Lower lobe of right lung (tissue), 2 donors: ENCODE measurements around the gene VEGFA. TPM values are rescaled to one million over a fixed set of nuclear protein-coding genes. Genes with fewer than 3 reads are reported as not detected.
A peak's percentile ranks its signal among the peaks of the same experiment; 100 is the strongest.

Experiments used
- ATAC-seq, 2 donors: fragments of 200-7000 bp; cut with Tn5 transposase; one replicate each; pipeline ENCODE4 v1.9.1; 2020 to 2022; ENCODE audit warnings: mild to moderate bottlenecking in 2 of 2, moderate library complexity in 2 of 2
- DNase-seq: peaks from one replicate; pipeline ENCODE4 v3.0.0-alpha.2; 2020
- H3K27ac ChIP-seq: fragments of 200-600 bp; one replicate; pipeline ENCODE4 v1.8.0; 2022
- H3K27me3 ChIP-seq: fragments of 200-600 bp; one replicate; pipeline ENCODE4 v1.8.0; 2022; ENCODE audit warnings: low read depth
- H3K36me3 ChIP-seq: fragments of 200-600 bp; one replicate; pipeline ENCODE4 v1.8.0; 2022; ENCODE audit warnings: mild to moderate bottlenecking
- H3K4me1 ChIP-seq: fragments of 200-600 bp; one replicate; pipeline ENCODE4 v1.8.0; 2022
- H3K4me3 ChIP-seq: fragments of 200-600 bp; one replicate; pipeline ENCODE4 v1.8.0; 2022; ENCODE audit warnings: mild to moderate bottlenecking
- H3K9me3 ChIP-seq: fragments of 200-600 bp; one replicate; pipeline ENCODE4 v1.8.0; 2022
- intact Hi-C: fragments of 100-400 bp; cut with DNase I; formaldehyde crosslinking; loops from one replicate; pipeline ENCODE4 v1.11.0; 2022
- total RNA-seq: library from RNA; stranded (reverse); fragmentation: NEBNext Ultra II Directional; extraction: Animal tissue kit (Norgen Biotek cat#: 25700); gene quantifications from one replicate; pipeline ENCODE4 v1.2.1, GENCODE V29; 2021
- TF ChIP-seq, protein P1 (sequence below): fragments of 200-600 bp; IDR thresholded peaks from one replicate; pipeline ENCODE4 v1.8.0; 2022; ENCODE audit warnings: antibody characterized with exemption, mild to moderate bottlenecking
- donor health status: DM: no; HTN: yes; CAD: no; lungs with severe emphysema.

Gene VEGFA
- total RNA-seq, 1 donor from 2014 or later = 196 TPM

GRCh38 chr6:43764772-43765171, 5.2 kb upstream of the VEGFA start:
- intact Hi-C loops = no loop called here
- Histone ChIP-seq H3K4me1 (peaks cover 10% of the 10 kb centered on the region), H3K4me3 (no peak overlapping the region), H3K9me3 (no peaks in the 10 kb centered on the region), H3K36me3 (no peaks in the 10 kb centered on the region), H3K27ac (no peak overlapping the region), H3K27me3 (no peaks in the 10 kb centered on the region)
- DNase-seq = peak; percentile 16
- no peak for ATAC-seq
- TF ChIP-seq, protein P1, sequence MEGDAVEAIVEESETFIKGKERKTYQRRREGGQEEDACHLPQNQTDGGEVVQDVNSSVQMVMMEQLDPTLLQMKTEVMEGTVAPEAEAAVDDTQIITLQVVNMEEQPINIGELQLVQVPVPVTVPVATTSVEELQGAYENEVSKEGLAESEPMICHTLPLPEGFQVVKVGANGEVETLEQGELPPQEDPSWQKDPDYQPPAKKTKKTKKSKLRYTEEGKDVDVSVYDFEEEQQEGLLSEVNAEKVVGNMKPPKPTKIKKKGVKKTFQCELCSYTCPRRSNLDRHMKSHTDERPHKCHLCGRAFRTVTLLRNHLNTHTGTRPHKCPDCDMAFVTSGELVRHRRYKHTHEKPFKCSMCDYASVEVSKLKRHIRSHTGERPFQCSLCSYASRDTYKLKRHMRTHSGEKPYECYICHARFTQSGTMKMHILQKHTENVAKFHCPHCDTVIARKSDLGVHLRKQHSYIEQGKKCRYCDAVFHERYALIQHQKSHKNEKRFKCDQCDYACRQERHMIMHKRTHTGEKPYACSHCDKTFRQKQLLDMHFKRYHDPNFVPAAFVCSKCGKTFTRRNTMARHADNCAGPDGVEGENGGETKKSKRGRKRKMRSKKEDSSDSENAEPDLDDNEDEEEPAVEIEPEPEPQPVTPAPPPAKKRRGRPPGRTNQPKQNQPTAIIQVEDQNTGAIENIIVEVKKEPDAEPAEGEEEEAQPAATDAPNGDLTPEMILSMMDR = no peak

GRCh38 chr6:43765776-43766499, 4.1 kb upstream of the VEGFA start:
- ATAC-seq (no peak), DNase-seq (no peak)
- intact Hi-C loops = no loop called here
- Histone ChIP-seq H3K9me3 (no peaks in the 10 kb centered on the region), H3K4me1 (peaks cover 10% of the 10 kb centered on the region), H3K36me3 (no peaks in the 10 kb centered on the region), H3K27me3 (no peaks in the 10 kb centered on the region), H3K27ac (no peak overlapping the region), H3K4me3 (no peak overlapping the region)
- TF ChIP-seq, protein P1 = no peak

- Histone ChIP-seq H3K27ac (no peak overlapping the region), H3K4me1 (peaks cover 10% of the 10 kb centered on the region), H3K9me3 (no peaks in the 10 kb centered on the region), H3K27me3 (no peaks in the 10 kb centered on the region), H3K36me3 (no peaks in the 10 kb centered on the region), H3K4me3 (no peak overlapping the region)
- DNase-seq (no peak), ATAC-seq (no peak)
- TF ChIP-seq, protein P1 = no peak
- intact Hi-C loops = no loop called here
Observed at GRCh38 chr6:43766500-43766853, 3.5 kb upstream of the VEGFA start.

GRCh38 chr6:43766964-43767461, 3.0 kb upstream of the VEGFA start:
- ATAC-seq (no peak), DNase-seq (no peak)
- Histone ChIP-seq H3K36me3 (no peaks in the 10 kb centered on the region), H3K27ac (no peak overlapping the region), H3K27me3 (no peaks in the 10 kb centered on the region), H3K4me3 (no peak overlapping the region), H3K4me1 (peaks cover 11% of the 10 kb centered on the region), H3K9me3 (no peaks in the 10 kb centered on the region)
- TF ChIP-seq, protein P1 = no peak
- intact Hi-C loops = no loop called here

GRCh38 chr6:43767553-43768505, 2.2 kb upstream of the VEGFA start:
- H3K4me3 ChIP-seq = no peak overlapping the region
- ATAC-seq (no peak), DNase-seq (peak; percentile 36)
- intact Hi-C loops = no loop called here
- no peak overlapping the region for H3K27ac ChIP-seq
- TF ChIP-seq, protein P1 = no peak
- peaks cover 19% of the 10 kb centered on the region for H3K4me1 ChIP-seq
- no peaks in the 10 kb centered on the region for H3K9me3 ChIP-seq
- H3K36me3 ChIP-seq = no peaks in the 10 kb centered on the region
- H3K27me3 ChIP-seq = no peaks in the 10 kb centered on the region
